Measurements from ENCODE around the gene TARBP2.
"Not testable (repeated sequence)": the region's sequence is repeated elsewhere in the genome, so short reads cannot be mapped to it uniquely, and the experiment has no call there.

Gene TARBP2

DNA sequence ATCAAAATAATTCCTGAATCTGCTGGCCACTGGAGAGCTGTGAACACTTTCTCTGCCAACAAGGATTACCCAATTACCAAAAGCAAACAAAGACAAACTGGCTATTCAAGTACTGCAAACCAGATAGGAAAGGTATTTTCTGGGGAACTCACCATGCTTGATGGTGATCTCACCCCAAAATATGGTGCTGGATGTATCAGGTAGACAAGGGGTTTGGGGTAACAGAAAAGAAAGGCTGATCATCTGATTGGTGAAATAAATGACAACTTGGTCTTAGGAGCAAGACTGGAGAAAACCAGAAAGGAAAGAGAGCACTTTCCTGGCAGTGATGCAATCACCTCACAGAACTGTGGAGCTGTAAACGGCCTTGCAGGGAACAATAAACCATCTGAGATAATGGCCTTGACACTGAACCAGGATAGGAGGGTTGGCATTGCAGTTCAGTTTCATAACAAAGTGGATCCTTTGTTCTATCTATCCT, 37.2 kb downstream of the TARBP2 start:
- Histone ChIP-seq H3K36me3 (ENCODE audit: control insufficient read depth in 2 of 2, insufficient read depth in 2 of 2, low read length in 2 of 2) (peaks cover 37 to 40% of the 10 kb centered on the region in 2 donors), H3K27ac (ENCODE audit: low read length) (no peak overlapping the region), H3K27me3 (ENCODE audit: control insufficient read depth in 1 of 2, insufficient read depth in 2 of 2, low read length in 2 of 2) (no peaks in the 10 kb centered on the region), H3K9ac (ENCODE audit: low read length in 2 of 2) (no peak overlapping the region), H3K4me3 (ENCODE audit: low read length in 2 of 2) (no peak overlapping the region), H3K9me3 (ENCODE audit: control insufficient read depth in 2 of 2, low read length in 2 of 2) (no peaks in the 10 kb centered on the region), H3K4me1 (ENCODE audit: control insufficient read depth, insufficient read depth, low read length) (no peaks in the 10 kb centered on the region)

DNA sequence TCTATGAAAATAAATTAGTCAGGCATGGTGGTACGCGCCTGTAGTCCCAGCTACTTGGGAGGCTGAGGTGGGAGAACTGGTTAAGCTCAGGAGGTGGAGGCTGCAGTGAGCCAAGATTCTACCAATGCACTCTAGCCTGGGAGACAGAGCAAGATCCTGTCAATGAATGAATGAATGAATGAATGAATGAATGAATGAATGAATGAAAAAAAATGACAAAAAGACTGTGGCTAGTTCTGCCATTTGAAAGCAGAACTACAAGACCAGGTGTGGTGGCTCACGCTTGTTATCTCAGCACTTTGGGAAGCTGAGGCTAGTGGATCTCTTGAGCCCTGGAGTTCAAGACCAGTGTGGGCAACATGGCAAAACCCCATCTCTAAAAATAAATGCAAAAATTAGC, 38.4 kb downstream of the TARBP2 start:
- Histone ChIP-seq H3K9me3 (ENCODE audit: control insufficient read depth in 2 of 2, low read length in 2 of 2) (no peaks in the 10 kb centered on the region), H3K4me3 (ENCODE audit: low read length in 2 of 2) (no peak overlapping the region), H3K4me1 (ENCODE audit: control insufficient read depth, insufficient read depth, low read length) (peaks cover 5% of the 10 kb centered on the region), H3K36me3 (ENCODE audit: control insufficient read depth in 2 of 2, insufficient read depth in 2 of 2, low read length in 2 of 2) (peaks cover 29 to 33% of the 10 kb centered on the region in 2 donors), H3K27ac (ENCODE audit: low read length) (no peak overlapping the region), H3K27me3 (ENCODE audit: control insufficient read depth in 1 of 2, insufficient read depth in 2 of 2, low read length in 2 of 2) (no peaks in the 10 kb centered on the region), H3K9ac (ENCODE audit: low read length in 2 of 2) (no peak overlapping the region)

- peak overlapping the region; percentile 57 to 64 for H3K9ac ChIP-seq (ENCODE audit: low read length in 2 of 2)
- peaks cover 14 to 20% of the 10 kb centered on the region in 2 donors for H3K36me3 ChIP-seq (ENCODE audit: control insufficient read depth in 2 of 2, insufficient read depth in 2 of 2, low read length in 2 of 2)
- H3K27me3 ChIP-seq (ENCODE audit: control insufficient read depth in 1 of 2, insufficient read depth in 2 of 2, low read length in 2 of 2), result no peaks in the 10 kb centered on the region
- peaks cover 5% of the 10 kb centered on the region for H3K4me1 ChIP-seq (ENCODE audit: control insufficient read depth, insufficient read depth, low read length)
- peak overlapping the region in 1 of 2 donors; percentile 20 for H3K4me3 ChIP-seq (ENCODE audit: low read length in 2 of 2)
- H3K27ac ChIP-seq (ENCODE audit: low read length), result peak overlapping the region; percentile 25
- no peaks in the 10 kb centered on the region for H3K9me3 ChIP-seq (ENCODE audit: control insufficient read depth in 2 of 2, low read length in 2 of 2)
Observed at GRCh38 chr12:53543539-53543938, 42.5 kb downstream of the TARBP2 start.

DNA sequence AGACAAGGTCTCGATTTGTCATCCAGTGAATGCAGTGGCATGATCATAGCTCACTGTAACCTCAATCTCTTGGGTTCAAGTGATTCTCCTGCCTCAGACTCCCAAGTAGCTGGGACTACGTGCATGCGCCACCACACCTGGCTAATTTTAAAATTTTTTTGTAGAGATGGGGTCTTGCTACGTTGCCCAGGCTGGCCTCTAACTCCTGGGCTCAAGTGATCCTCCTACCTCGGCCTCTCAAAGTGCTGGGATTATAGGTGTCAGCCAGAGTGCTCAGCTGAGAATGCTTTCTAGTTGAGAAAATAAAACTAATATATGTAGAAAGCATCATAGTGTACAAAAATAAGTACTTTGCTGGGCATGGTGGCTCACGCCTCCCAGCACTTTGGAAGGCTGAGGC, 47.3 kb downstream of the TARBP2 start:
- H3K9ac ChIP-seq (ENCODE audit: low read length in 2 of 2); H3K4me3 ChIP-seq (ENCODE audit: low read length in 2 of 2); H3K27ac ChIP-seq (ENCODE audit: low read length); H3K27me3 ChIP-seq (ENCODE audit: control insufficient read depth in 1 of 2, insufficient read depth in 2 of 2, low read length in 2 of 2); H3K9me3 ChIP-seq (ENCODE audit: control insufficient read depth in 2 of 2, low read length in 2 of 2); H3K4me1 ChIP-seq (ENCODE audit: control insufficient read depth, insufficient read depth, low read length); H3K36me3 ChIP-seq (ENCODE audit: control insufficient read depth in 2 of 2, insufficient read depth in 2 of 2, low read length in 2 of 2): not testable (repeated sequence)

DNA sequence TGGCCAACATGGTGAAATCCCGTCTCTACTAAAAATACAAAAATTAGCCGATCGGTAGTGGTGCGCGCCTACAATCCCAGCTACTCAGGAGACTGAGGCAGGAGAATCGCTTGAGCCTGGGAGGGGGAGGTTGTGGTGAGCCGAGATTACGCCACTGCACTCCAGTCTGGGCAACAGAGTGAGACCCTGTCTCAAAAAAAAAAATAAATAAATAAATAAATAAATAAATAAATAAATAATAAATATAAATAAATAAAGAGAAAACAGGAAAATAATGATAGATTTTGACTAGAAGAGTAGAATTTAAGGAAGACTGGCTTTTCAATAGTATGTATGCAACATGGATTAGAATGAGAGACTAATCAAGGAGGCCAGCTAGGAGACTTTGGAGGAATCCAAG, 49.0 kb downstream of the TARBP2 start:
- not testable (repeated sequence) for H3K9me3 ChIP-seq (ENCODE audit: control insufficient read depth in 2 of 2, low read length in 2 of 2); H3K27me3 ChIP-seq (ENCODE audit: control insufficient read depth in 1 of 2, insufficient read depth in 2 of 2, low read length in 2 of 2); H3K9ac ChIP-seq (ENCODE audit: low read length in 2 of 2); H3K4me1 ChIP-seq (ENCODE audit: control insufficient read depth, insufficient read depth, low read length); H3K4me3 ChIP-seq (ENCODE audit: low read length in 2 of 2); H3K27ac ChIP-seq (ENCODE audit: low read length); H3K36me3 ChIP-seq (ENCODE audit: control insufficient read depth in 2 of 2, insufficient read depth in 2 of 2, low read length in 2 of 2)

GRCh38 chr12:53550595-53550994, 49.5 kb downstream of the TARBP2 start:
- H3K27ac ChIP-seq (ENCODE audit: low read length), result peak overlapping the region; percentile 46
- H3K9ac ChIP-seq (ENCODE audit: low read length in 2 of 2), result no peak overlapping the region
- H3K4me3 ChIP-seq (ENCODE audit: low read length in 2 of 2), result no peak overlapping the region
- H3K36me3 ChIP-seq (ENCODE audit: control insufficient read depth in 2 of 2, insufficient read depth in 2 of 2, low read length in 2 of 2), result peaks cover 2 to 3% of the 10 kb centered on the region in 2 donors
- no peaks in the 10 kb centered on the region for H3K27me3 ChIP-seq (ENCODE audit: control insufficient read depth in 1 of 2, insufficient read depth in 2 of 2, low read length in 2 of 2)
- no peaks in the 10 kb centered on the region for H3K4me1 ChIP-seq (ENCODE audit: control insufficient read depth, insufficient read depth, low read length)
- H3K9me3 ChIP-seq (ENCODE audit: control insufficient read depth in 2 of 2, low read length in 2 of 2), result no peaks in the 10 kb centered on the region

DNA sequence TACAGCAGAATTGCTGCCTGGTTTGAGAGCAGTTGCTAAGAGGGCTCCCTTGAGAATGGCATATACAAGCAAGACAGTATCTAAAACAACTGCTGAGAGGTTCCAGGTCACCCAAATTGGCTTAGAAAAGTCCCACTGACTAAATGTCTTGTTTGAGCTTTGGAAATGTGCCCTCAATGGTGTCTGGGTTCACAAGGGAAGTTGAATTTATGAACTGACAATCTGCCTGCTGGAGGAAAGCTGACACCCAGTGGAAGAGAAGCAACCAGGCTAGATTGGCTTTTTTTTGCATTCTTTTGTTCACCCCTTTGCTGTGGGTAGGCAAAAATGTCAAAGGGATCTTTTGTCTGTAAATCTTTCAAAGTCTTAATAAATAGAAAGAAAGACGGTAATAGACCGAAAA, 50.8 kb downstream of the TARBP2 start:
- Histone ChIP-seq H3K9me3 (ENCODE audit: control insufficient read depth in 2 of 2, low read length in 2 of 2) (no peaks in the 10 kb centered on the region), H3K27me3 (ENCODE audit: control insufficient read depth in 1 of 2, insufficient read depth in 2 of 2, low read length in 2 of 2) (no peaks in the 10 kb centered on the region), H3K4me3 (ENCODE audit: low read length in 2 of 2) (no peak overlapping the region), H3K9ac (ENCODE audit: low read length in 2 of 2) (no peak overlapping the region), H3K4me1 (ENCODE audit: control insufficient read depth, insufficient read depth, low read length) (no peaks in the 10 kb centered on the region), H3K27ac (ENCODE audit: low read length) (peak overlapping the region; percentile 37), H3K36me3 (ENCODE audit: control insufficient read depth in 2 of 2, insufficient read depth in 2 of 2, low read length in 2 of 2) (peaks cover 2 to 3% of the 10 kb centered on the region in 2 donors)

- Histone ChIP-seq H3K9ac (ENCODE audit: low read length in 2 of 2) (no peak overlapping the region), H3K27ac (ENCODE audit: low read length) (peak overlapping the region; percentile 37), H3K36me3 (ENCODE audit: control insufficient read depth in 2 of 2, insufficient read depth in 2 of 2, low read length in 2 of 2) (peaks cover 2 to 3% of the 10 kb centered on the region in 2 donors), H3K4me3 (ENCODE audit: low read length in 2 of 2) (no peak overlapping the region), H3K9me3 (ENCODE audit: control insufficient read depth in 2 of 2, low read length in 2 of 2) (no peaks in the 10 kb centered on the region), H3K27me3 (ENCODE audit: control insufficient read depth in 1 of 2, insufficient read depth in 2 of 2, low read length in 2 of 2) (no peaks in the 10 kb centered on the region), H3K4me1 (ENCODE audit: control insufficient read depth, insufficient read depth, low read length) (peaks cover 5% of the 10 kb centered on the region)
Observed at GRCh38 chr12:53552361-53553327, 51.6 kb downstream of the TARBP2 start.
